Parathyroid adenoma (tissue), 2 donors: ENCODE results near the gene TOMT.
A peak's percentile ranks its signal among the peaks of the same experiment; 100 is the strongest.

Source experiments
- H2AFZ ChIP-seq: fragments of 300-600 bp; sonication (generic); one replicate; pipeline ENCODE4 v1.7.0; 2017; ENCODE audit warnings: antibody characterized with exemption, mild to moderate bottlenecking
- H3K27ac ChIP-seq: fragments of 300-600 bp; sonication (generic); one replicate; pipeline ENCODE4 v1.7.0; 2017
- H3K27me3 ChIP-seq: fragments of 300-600 bp; sonication (generic); one replicate; pipeline ENCODE4 v1.7.0; 2017; ENCODE audit warnings: low read length; ENCODE audit not compliant: control insufficient read depth, insufficient read depth
- H3K36me3 ChIP-seq: fragments of 300-600 bp; sonication (generic); one replicate; pipeline ENCODE4 v1.7.0; 2017; ENCODE audit warnings: low read length; ENCODE audit not compliant: control insufficient read depth, insufficient read depth
- H3K4me1 ChIP-seq: fragments of 300-600 bp; sonication (generic); one replicate; pipeline ENCODE4 v1.7.0; 2017; ENCODE audit warnings: control low read depth
- H3K4me2 ChIP-seq: fragments of 300-600 bp; sonication (generic); one replicate; pipeline ENCODE4 v1.7.0; 2017; ENCODE audit warnings: low read length
- H3K4me3 ChIP-seq: fragments of 300-600 bp; sonication (generic); one replicate; pipeline ENCODE4 v1.7.0; 2017; ENCODE audit warnings: low read depth, low read length
- H3K79me2 ChIP-seq: fragments of 300-600 bp; sonication (generic); one replicate; pipeline ENCODE4 v1.7.0; 2017; ENCODE audit warnings: control low read depth
- H3K9ac ChIP-seq: fragments of 300-600 bp; sonication (generic); one replicate; pipeline ENCODE4 v1.7.0; 2017; ENCODE audit warnings: mild to moderate bottlenecking
- H3K9me3 ChIP-seq: fragments of 300-600 bp; sonication (generic); one replicate; pipeline ENCODE4 v1.7.0; 2017; ENCODE audit warnings: low read length; ENCODE audit not compliant: control insufficient read depth
- TF ChIP-seq, protein P1 (sequence below): fragments of 300-600 bp; sonication (generic); IDR thresholded peaks from one replicate; pipeline ENCODE4 v1.7.0; 2017; ENCODE audit warnings: antibody characterized with exemption, mild to moderate bottlenecking
- donor health status: primary hyperparathyroidism.

TOMT gene

DNA sequence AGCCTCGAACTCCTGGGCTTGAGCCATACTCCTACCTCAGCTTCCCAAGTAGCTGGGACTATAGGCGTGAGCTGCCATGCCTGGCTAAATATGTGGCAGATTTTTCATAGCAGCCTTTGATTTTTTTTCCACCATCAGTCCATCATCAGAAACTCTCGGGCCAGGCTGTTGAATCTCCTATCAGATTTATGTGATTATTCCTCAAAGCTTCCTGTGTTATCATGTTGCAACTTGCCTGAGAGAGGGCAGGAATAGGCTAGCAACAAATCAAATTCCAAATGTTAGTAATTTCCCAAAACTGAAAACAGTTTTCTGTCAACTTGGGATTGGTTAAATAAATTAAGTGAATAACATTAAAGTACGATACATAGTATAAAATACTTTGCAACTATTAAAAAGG is 21.6 kb upstream of the TOMT start:
- Histone ChIP-seq H3K27me3 (no peaks in the 10 kb centered on the region), H3K36me3 (no peaks in the 10 kb centered on the region), H3K9me3 (no peaks in the 10 kb centered on the region), H3K4me2 (no peak overlapping the region), H3K4me3 (no peak overlapping the region), H3K4me1 (peaks cover 4% of the 10 kb centered on the region), H2AFZ (no peak overlapping the region), H3K27ac (peak overlapping the region; percentile 82), H3K79me2 (peaks cover 4% of the 10 kb centered on the region), H3K9ac (no peak overlapping the region)
- TF ChIP-seq, protein P1, sequence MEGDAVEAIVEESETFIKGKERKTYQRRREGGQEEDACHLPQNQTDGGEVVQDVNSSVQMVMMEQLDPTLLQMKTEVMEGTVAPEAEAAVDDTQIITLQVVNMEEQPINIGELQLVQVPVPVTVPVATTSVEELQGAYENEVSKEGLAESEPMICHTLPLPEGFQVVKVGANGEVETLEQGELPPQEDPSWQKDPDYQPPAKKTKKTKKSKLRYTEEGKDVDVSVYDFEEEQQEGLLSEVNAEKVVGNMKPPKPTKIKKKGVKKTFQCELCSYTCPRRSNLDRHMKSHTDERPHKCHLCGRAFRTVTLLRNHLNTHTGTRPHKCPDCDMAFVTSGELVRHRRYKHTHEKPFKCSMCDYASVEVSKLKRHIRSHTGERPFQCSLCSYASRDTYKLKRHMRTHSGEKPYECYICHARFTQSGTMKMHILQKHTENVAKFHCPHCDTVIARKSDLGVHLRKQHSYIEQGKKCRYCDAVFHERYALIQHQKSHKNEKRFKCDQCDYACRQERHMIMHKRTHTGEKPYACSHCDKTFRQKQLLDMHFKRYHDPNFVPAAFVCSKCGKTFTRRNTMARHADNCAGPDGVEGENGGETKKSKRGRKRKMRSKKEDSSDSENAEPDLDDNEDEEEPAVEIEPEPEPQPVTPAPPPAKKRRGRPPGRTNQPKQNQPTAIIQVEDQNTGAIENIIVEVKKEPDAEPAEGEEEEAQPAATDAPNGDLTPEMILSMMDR: no peak

DNA sequence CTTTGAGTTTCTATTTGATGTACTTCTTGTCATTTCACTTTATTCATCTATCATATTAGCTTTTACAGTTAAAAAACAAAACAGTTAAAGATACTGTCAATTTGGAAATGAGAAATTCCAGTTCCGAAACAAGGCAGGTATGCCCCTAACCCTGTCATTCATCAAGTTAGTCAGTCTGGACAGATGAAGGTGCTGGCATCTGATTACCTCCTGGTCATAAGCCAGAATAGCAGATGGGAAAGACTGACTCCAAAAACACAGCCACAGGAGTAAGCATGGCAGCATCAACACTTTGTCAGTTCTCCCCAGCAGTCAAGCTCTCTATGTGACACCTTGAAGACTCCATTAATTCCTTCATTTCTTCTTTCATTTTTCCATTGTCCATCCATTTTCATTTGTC is 20.8 kb upstream of the TOMT start:
- Histone ChIP-seq H3K4me3 (no peak overlapping the region), H3K4me2 (no peak overlapping the region), H3K79me2 (peaks cover 4% of the 10 kb centered on the region), H3K27ac (no peak overlapping the region), H3K4me1 (peaks cover 4% of the 10 kb centered on the region), H3K27me3 (no peaks in the 10 kb centered on the region), H3K9ac (no peak overlapping the region), H3K9me3 (no peaks in the 10 kb centered on the region), H2AFZ (no peak overlapping the region), H3K36me3 (no peaks in the 10 kb centered on the region)
- TF ChIP-seq, protein P1: no peak

DNA sequence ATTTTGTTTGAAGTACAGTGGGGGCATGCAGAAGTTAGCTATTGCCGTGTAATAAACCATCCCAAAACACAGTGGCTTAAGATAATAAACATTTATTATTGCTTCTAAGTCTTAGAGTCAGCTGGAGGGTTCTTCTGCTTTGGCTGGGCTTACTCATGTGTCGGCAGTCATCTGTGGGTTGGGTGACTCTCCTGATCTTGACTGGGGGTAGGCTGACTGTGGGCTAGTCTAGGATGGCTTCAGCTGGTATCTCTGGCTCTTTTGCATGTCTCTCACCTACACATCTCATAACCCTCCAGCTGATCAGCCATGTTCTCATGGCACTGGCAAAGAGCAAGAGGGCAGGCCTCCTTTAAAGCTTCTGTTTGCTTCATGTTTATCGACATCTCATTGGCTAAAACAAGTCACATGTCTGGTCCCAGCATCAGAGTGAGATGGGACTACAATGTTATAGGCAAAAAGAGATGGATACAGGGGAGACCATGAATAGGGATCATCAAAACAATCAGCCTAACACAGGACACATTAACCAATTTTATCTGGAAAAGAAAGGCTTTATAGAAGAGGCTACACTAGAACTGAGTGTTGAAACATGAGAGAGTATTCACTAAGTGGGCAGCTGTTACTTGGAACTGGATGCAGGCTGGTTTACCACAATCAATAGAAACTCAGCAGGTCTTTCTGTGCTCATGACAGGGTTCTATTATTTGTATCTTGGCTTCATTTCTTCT is 19.9 kb upstream of the TOMT start:
- no peak overlapping the region for H3K27ac ChIP-seq

DNA sequence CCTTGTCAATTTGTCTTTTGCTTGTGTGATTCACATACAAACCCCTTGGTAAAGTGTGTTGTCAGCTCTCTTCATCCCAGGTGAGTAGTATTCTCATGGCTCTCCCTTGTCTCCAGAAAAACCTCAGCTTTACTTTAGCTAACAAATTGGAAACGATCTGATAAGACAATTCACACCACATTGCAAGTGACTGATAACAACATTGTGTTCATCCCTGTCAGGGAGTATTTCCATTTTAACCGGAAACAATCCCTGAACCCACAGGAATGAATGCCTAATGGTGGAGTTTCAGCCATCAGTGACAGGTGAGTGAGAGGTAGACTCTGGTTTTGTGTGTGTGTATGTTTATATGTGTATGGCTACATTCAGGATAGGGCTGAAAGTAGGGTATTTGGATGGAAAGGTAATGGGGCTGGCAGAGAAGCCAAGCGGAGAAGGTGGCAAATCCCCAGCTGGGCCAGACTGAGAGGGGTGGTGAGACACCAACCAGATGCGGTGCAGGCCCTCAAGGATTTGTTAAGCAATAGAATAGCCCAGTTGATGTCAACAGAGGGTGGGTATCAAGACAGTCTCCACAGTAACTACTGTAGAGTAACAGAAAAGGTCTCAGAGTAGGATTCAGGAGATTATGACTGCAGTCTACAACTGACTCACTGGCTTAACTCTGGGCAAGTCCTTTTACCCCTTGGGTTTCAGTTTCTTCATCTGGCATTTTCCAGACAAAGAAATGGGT is 17.5 kb upstream of the TOMT start:
- H3K79me2 ChIP-seq: peaks cover 5% of the 10 kb centered on the region
- no peaks in the 10 kb centered on the region for H3K36me3 ChIP-seq
- H3K4me3 ChIP-seq: no peak overlapping the region
- no peaks in the 10 kb centered on the region for H3K9me3 ChIP-seq
- H3K27me3 ChIP-seq: no peaks in the 10 kb centered on the region
- H2AFZ ChIP-seq: no peak overlapping the region
- peak overlapping the region; percentile 15 for H3K27ac ChIP-seq
- H3K4me1 ChIP-seq: no peaks in the 10 kb centered on the region
- TF ChIP-seq, protein P1: no peak
- no peak overlapping the region for H3K9ac ChIP-seq
- H3K4me2 ChIP-seq: no peak overlapping the region

More for the DNA sequence above, 19.9 kb upstream of the TOMT start:
- Histone ChIP-seq H3K36me3 (no peaks in the 10 kb centered on the region), H3K9ac (no peak overlapping the region), H3K4me3 (no peak overlapping the region), H3K9me3 (no peaks in the 10 kb centered on the region), H3K4me1 (peaks cover 4% of the 10 kb centered on the region), H3K4me2 (no peak overlapping the region), H3K79me2 (peaks cover 4% of the 10 kb centered on the region), H3K27me3 (no peaks in the 10 kb centered on the region), H2AFZ (no peak overlapping the region)
- TF ChIP-seq, protein P1: no peak
